Ovary (tissue), 3 donors: Measurements from ENCODE around the gene C19orf47.

Experiments used
- CTCF ChIP-seq, 3 donors: fragments of 450-650 bp in 2 of 3; fragments of 200-600 bp in 1 of 3; IDR thresholded peaks; one replicate each; pipeline versions ENCODE4 v1.5.1 to v1.8.0; 2016 to 2022; ENCODE audit warnings: antibody characterized with exemption in 3 of 3, mild to moderate bottlenecking in 1 of 3
- EP300 ChIP-seq: sonication (generic); formaldehyde crosslinking; IDR thresholded peaks from one replicate; pipeline ENCODE4 v1.6.1; 2017; ENCODE audit warnings: antibody characterized with exemption
- POLR2A ChIP-seq: fragments of 450-650 bp; IDR thresholded peaks from one replicate; pipeline ENCODE4 v1.6.1; 2017; ENCODE audit warnings: antibody characterized with exemption, mild to moderate bottlenecking, moderate library complexity
- donor health status: DM: no; HTN: no; CAD: no.

- TF ChIP-seq CTCF (IDR thresholded peaks at IDR 0.05) (no peak), POLR2A (no peak), EP300 (no peak)
Observed at GRCh38 chr19:40302224-40303011, 45.8 kb downstream of the C19orf47 start.
